NCI-H2081 treated with DMSO at 0.1 percent for 48 hours (cell line): Measurements from ENCODE around the gene ACAD11.

Experiments used
- DNase-seq: peaks from one replicate; lab custom pipeline; 2025; lab: John Stamatoyannopoulos, UW

Gene ACAD11

GRCh38 chr3:132509506-132509905, 150.1 kb downstream of the ACAD11 start:
- no peak for DNase-seq

- no peak for DNase-seq
These were observed 150.5 kb downstream of the ACAD11 start for GRCh38 chr3:132509096-132509495.
